CD1c-positive myeloid dendritic cell (primary cell): ENCODE results near the gene CEP85L.

ENCODE experiments used
- DNase-seq: peaks from one replicate; pipeline ENCODE4 v3.0.0-alpha.2; 2016; ENCODE audit errors: extremely low spot score

The CEP85L gene

DNA sequence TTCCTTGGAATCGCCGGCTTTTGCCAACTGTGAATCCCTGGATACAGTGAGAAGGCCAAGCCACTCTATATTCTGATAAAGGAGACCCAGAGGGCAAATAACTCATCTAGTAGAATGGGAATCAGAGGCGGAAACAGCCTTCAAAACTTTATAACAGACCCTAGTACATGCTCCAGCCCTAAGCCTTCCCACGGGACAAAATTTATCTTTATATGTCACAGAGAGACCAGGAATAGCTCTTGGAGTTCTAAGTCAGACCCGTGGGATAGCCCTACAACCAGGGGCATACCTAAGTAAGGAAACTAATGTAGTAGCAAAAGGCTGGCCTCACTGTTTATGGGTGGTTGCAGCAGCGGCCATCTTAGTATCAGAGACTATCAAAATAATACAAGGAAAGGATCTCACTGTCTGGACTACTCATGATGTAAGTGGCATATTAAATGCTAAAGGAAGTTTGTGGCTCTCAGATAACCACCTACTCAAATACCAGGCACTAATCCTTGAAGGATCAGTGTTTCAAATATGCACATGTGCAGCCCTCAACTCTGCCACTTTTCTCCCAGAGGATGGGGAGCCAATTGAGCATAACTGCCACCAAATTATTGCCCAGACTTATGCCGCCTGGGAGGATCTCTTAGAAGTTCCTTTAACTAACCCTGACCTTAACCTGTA is 29.5 kb downstream of the CEP85L start:
- DNase-seq, result no peak

DNA sequence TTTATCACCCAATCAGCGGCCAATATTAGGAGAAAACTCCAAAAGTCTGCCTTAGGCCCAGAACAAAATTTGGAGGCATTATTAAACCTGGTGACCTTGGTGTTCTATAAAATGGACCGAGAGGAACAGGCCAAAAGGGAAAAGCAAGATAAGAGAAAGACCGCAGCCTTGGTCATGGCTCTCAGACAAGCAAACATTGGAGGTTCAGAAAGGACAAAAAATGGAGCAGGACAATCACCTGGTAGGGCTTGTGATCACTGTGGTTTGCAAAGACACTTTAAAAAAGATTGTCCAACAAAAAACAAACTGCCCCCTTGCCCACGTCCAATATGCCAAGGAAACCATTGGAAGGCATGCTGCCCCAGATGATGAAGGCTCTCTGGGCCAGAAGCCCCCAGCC is 31.2 kb downstream of the CEP85L start:
- no peak for DNase-seq

DNA sequence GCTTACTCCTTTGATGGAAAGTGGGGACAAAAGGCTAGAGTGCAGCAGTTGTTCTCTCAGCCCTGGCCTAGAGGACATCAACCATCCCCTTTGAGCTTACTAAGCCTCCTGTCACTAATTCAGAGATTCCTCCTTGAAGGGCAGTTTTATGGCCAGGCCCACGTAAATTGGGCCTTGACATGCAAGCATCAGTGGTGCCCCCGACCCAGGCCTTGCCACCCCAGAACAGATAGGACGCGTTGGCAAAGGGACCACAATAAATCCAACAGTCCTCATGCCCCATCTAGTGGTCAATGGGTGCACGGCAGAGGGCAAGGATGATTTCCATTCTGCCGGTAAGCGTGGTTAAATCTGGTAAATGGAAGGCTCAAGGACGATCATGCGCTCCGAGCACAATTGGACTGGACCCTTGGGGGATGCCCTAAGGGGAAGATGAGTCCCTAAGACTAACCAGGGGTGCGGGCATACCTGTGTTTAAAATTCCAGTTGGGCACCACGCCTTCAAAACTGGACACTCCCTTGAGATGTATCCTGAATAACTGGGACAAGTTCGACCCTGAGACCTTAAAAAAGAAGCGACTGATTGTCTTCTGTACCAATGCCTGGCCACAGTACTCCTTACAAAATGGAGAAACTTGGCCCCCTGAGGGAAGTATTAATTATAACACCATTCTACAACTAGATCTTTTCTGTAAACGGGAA is 32.6 kb downstream of the CEP85L start:
- DNase-seq, result peak; percentile 63

DNA sequence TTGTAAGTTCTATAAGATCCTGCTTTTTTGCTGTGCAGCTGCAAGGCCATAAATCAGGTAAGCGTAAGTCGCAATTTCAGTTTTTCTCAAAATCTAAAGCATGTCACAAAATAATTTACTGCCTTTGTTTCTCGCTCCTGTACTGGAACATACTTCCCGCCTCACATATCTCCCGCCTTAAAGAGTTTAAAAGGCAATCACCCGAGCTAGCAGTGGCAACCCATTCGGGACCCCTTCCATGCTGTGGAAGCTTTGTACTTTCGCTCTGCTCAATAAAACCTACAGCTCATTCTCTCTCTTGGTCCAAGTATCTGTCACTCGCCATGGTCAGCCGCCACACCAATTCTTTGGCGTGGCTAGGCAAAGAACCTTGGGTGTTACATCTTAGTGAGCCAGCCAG is 34.0 kb downstream of the CEP85L start:
- DNase-seq, result no peak

DNA sequence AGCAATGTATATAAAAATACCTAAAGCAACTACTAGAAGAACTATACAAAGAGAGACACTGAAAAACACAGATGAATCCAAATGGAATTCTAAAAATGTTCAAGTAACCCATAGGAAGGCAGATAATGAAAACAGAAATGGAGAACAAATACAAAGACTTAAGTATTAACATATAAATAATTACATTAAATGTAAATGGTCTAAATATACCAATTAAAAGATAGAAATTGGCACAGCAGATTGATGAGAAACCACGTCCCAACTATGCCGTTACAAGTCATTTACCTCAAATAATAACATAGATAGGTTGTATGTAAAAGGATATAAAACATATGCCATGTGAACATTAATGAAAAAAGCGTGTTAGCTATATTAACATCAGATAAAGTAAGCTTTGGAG is 40.1 kb downstream of the CEP85L start:
- no peak for DNase-seq

DNA sequence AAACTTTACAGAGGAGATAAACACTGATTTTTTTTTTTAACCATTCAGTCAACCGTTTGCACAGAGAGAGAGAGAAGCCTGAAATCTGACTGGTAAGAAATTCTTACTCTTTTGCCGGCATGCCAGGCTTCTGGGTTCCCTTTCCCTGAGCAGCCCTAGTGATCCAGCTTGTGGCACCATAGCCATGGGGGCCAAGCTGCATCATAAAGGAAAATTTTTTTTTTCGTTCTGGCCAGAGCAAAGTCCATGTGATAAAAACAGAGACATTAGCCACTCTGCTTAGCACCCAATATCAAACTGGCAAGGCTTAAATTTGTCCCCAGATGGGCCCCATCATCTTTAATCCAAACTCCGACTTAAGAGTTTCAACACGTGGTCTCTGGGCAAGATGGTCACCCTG is 44.5 kb downstream of the CEP85L start:
- no peak for DNase-seq

DNA sequence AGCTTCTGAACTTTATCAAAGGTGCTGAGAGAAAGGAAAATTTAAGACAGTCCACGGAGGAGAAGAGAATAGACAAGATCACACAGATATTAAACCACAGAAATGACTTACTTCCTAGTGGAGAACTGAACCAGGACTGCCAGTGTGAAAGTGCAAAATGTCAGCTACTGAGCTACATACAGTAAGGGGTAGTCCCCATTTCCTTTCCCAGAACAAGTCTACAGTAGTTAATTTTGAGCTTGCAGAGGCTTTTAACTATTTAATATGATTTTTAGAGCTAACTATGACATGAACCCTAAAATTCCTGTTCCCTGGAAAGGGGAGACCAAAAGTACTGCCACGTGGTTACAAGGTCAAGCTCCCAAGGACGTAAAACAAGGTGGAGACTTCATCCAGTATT is 45.1 kb downstream of the CEP85L start:
- DNase-seq, result no peak

DNA sequence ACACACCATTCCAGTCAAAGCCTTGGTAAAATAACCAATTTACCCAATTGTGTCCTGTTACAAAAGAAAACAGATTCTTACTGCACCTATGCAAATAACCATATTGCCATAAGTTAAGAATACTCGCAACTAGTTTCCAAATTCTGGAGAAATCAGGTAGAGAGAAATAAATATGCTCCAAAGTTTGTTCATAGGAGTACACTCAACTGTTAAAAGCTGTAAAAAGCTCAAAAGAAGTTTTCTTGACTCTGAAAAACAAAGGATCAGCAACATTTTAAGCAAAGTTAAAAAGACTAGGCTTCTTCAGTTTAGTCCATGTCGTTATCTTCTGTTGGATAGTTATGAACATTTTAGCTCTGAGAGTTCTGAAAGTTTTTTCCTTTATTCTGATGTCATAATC is 48.0 kb downstream of the CEP85L start:
- DNase-seq, result no peak

DNA sequence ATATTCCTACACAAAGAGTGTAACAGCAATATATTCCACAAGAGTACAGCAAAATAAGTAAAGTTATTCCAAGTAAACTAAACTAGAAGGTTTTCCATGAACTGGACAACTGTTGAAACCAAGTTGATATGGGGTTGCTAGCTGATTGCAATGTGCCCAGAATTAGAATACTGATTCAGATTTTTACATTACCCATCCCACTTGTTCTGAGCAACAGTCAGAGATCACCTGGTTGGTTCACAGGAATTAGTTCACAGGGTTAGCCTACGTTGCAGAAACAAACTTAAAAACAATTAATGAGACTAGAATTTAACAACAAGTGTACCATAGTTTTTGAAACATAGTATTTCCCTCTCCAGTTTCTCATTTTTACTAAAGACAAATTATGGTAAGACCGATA is 49.1 kb downstream of the CEP85L start:
- no peak for DNase-seq

DNA sequence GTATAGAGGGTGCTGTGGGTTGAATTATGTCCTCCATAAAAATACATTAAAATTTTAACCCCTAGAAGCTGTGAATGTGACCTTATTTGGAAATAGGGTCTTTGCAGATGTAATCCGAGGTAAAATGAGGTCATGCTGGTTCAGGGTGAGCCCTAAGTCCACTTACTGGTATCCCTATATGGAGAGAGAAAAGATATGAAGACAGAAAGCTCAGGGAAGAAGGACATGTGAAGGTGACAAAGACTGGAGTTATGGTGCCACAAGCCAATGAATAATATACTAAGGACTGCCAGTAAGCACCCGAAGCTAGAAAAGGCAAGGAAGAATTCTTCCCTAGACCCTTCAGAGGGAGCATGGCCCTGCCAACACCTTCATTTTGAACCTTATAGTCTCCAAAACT is 53.1 kb downstream of the CEP85L start:
- DNase-seq, result no peak

DNA sequence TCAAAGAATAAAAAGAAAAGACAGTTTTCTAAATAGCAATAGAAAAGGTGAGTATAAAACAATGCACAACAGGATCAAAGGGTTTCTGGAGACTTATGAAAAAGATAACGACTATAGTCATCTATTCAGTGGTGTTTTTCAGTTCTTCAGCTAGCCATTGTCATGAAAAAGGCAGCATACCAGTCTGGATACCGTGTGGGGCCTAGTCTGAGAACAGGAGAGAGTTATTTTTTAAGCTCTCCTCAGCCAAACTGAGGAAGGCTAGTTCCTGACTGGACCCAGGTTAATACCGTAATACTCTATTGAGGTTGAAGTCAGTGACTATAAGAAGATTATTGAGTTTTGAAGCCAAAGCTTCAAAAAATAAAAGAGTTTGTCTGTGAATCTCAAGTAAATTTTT is 53.8 kb downstream of the CEP85L start:
- DNase-seq, result no peak

DNA sequence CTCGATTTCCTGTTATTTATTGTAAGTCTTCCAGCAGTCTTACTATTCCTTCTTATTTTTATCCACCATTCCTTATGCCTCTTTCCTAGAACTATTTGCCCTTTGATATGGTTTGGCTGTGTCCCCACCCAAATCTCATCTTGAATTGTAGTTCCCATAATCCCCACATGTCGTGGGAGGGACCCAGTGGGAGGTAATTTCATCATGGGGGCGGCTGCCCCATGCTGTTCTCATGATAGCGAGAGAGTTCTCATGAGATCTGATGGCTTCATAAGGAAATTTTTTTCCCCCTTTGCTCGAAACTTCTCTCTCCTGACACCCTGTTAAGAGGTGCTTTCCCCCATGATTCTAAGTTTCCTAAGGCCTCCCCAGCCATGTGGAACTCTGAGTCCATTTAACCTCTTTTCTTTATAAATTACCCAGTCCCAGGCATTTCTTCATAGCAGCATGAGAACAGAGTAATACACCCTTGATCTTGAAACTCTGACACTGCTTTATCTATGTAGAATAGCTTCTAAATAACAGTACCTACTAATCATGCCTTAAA is 54.5 kb downstream of the CEP85L start:
- no peak for DNase-seq

DNA sequence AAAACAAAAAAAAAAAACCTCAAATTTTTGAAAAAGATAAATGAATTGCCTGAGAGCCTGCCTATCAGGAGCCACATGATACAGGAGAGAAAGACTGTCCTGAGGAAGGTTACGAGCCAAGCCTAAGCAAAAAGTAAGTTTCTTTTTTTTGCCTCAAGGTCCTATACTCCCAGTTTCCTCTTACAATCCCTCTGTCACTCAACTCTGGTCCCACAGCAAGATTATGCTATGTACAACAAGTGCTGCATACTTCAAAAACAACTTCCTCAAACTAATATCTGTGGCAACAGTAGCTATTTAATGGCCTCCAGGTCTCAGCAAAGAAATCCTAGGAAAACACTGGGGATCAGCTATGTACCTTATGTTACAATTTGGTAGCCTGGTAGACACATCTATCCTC is 56.5 kb downstream of the CEP85L start:
- no peak for DNase-seq

DNA sequence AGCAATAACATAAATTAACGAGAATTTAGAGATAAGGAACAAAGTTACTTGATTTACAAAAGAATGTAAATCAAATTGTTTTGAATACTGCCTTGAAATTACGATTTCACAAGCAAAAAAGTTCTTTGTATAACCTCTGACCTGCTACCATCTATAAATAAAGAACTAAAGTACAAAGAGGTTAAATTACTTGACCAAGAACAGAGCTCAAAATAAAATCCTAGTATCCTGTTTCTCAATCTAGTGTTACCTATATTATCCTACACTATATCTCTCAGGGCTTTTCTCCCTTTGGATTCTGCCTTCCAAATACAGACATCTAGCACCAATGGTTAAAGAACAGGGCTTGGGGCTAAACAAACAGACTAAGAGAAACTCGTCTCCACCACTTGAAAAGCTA is 59.5 kb downstream of the CEP85L start:
- DNase-seq, result no peak

DNA sequence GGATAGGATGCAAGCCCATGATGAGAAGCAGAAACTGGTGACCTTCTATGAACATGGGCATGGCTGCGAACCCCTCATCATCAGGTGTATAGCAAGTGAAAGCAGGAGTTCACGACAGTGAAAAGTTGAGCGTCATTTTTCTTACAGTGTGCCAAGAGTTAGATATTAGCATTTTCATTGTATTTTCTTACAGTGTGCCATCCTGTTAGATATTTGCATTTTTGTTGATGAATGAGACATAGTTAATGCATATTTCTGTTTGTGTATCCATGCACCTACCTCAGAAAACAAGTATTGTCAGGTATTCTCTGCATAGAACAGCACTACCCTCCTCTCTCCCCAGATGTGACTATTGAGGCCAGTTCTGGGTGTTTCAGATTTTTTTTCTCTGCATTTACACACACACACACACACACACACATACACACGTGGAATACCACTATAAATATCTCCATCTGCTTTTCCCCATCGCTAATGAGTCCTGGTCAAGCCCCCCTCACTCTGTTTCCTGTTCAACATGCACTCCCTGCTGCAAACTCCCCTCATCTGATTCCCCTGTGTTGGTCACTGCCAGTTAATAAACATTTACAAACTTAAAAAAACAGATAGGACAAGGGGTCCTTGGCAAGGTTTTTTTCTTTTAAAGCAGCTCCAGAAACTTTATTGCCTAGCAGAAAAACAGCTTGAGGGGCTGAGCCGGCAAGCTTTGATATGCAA is 61.6 kb downstream of the CEP85L start:
- DNase-seq, result no peak

DNA sequence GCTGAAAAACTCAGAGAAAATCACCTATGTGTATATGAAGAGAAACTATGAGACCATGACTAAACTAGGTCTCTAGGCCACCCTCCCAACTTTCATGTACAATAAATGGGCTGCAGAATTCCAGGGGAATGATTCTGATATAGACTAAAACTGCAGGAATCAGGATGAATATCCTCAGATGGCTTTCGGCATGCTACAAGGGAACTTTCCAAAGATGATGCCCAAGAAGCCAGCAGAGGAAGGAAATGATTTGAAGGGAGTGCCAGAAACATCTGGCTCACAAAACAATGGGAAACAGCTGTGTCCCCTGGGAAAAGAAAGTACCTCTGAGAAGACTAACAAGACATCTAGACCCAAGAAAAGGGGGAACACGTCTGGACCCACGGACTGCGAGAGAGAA is 62.2 kb downstream of the CEP85L start:
- DNase-seq, result no peak

DNA sequence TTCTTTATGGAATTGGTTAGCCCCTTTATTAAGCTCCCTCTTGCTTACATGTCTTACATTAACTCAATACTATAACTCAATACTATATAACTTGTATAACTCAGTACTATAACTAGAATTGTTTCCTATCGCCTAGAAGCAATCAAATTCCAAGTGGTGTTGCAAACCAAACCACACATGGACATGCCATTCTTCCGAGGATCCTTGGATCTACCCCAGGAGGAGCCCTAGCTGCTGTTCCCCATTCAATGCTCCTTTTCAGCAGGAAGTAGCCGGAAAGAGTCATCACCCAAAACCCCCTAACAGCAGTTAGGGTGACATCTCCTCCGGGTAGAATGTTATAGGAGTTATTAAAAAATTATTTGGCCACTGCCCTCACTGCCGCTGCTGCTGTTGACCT is 62.8 kb downstream of the CEP85L start:
- no peak for DNase-seq

DNA sequence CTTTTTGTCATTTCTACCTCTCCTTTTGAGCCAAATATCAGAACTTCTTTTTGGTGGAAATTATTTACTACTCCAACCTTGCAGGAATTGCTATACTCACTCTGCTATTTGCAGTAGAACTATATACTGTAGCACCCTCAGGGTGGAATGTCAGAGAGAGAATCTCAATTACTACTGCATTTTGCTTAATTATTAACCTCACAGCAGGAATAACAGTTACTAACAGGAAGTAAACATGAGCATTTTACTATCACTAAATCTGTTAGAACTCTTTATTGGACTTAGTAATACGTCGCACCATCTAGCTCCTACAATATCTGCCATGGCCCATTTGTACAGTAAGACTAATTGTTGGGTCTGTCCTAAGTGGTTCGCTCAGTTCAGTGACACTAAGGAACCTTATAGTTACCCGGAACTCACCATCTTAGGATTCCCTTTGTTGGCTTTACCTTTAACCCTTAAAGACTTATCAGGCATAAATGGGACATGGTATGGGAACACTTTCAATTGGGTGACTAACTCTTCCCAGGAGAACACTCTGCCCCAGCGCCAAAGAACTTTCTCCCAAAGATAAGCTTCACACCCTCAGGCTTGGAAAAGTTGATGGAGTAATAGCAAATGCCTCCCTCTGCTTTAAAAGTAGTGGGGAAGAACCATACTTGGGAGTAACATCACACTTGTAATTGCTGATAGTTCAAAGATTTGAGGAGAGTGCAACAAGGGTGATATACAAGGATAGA is 64.5 kb downstream of the CEP85L start:
- no peak for DNase-seq

DNA sequence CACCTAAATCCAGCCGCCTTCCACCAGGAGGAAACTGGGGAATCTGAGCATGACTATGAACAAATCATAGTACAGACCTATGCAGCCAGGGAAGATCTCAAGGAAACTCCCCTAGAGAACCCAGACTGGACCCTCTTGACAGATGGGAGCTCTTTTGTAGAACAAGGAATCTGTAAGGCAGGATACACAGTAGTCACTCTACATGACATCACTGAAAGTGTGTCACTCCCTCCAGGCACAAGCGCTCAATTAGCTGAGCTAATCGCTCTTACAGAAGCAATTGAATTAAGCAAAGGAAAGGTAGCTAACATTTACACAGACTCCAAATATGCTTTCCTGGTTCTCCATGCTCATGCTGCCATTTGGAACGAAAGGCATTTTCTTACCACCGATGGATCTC is 66.5 kb downstream of the CEP85L start:
- no peak for DNase-seq

DNA sequence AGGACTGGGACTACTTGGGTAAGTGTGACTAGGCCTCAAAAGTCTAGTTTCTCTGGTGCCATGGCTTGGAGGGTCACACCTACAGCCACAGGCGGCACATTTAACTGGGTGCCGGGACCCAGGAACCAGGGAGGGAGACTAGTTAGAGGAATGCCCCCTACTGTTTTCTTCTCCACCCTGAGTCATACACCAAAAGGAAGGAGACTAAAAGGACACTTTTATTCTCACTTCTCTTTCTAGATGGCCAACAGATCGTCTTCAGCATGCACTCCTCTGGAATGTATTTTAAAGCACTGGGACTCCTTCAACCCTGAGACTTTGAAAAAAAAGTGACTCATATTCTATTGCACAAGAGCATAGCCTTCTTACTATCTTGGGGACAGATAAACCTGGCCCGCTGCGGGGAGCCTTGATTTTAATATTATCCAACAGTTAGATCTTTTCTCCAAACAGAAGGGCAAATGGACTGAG is 69.9 kb downstream of the CEP85L start:
- DNase-seq, result peak; percentile 77

DNA sequence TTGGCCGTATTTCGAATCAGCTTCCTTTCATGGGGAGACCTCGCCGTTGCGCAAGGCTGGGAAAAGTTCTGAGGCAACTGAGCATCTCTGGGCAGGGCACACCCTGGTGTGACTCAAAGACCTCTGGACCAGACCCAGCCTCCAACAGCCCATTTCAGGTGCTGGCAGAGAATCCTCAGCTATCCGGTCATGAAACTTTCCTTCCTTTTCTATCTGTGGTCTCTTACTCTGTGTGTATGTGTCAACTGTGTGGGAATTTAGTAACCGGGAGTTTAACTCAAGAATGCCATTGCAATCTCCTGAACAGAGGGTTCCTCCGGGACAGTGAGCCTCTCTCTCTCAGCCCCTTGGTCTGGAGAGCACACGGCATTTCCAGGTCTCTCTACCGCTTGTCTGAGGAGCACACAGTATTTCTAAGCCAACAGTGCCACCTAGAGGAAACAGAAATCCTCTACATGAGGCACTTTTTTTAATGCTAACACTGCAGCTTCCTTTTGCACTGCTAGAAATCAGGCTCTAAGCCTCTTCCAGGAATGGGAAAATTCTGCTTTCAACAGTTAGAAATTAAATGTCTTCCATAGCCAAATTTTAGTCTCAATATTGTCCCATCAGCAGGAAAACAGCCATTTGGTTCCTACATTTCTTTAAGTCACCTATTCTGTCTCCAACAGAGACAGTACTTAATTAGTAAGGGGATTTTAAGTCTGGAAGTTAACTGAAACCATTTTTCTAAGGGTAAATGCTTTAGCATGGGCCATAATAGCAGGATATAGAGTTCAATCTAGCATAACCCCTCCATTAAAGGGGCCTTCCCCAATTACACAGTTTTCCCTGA is 70.6 kb downstream of the CEP85L start:
- DNase-seq, result peak; percentile 79
